ENCODE data around the gene LTB4R2.

GRCh38 chr14:24355009-24355408 is 45.1 kb downstream of the LTB4R2 start:
- TF ChIP-seq CTCF (IDR thresholded peaks at IDR 0.05), result no peak
- TF ChIP-seq POLR2A (IDR thresholded peaks at IDR 0.05), result no peak

Data from right lobe of liver (tissue), 4 donors.